Panc1 (cell line): ENCODE results near the gene GNG3. TPM values are rescaled to one million over a fixed set of nuclear protein-coding genes. Genes with fewer than 3 reads are reported as not detected.

Experiments
- ATAC-seq: fragments of 200-7000 bp; cut with Tn5 transposase; 2 replicates; pipeline ENCODE4 v1.9.1; 2020; ENCODE audit warnings: mild to moderate bottlenecking, moderate library complexity
- BruUV-seq: library from RNA; stranded (reverse); fragments of 400-500 nt; replicated peaks from 2 replicates; lab custom pipeline; 2021; lab: Mats Ljungman, UMichigan
- CTCF ChIA-PET: fragments of 300-600 bp; sonication (Branson Sonifier 250); formaldehyde crosslinking; loops from one replicate; lab custom pipeline; 2022; ENCODE audit warnings: antibody characterized with exemption; lab: Charles Lee
- POLR2A ChIA-PET: fragments of 300-600 bp; sonication (Branson Sonifier 250); formaldehyde crosslinking; loops from one replicate; lab custom pipeline; 2022; ENCODE audit warnings: antibody characterized with exemption; lab: Charles Lee
- DNase-seq: peaks from one replicate; pipeline ENCODE4 v3.0.0-alpha.2; 2010; ENCODE audit warnings: low read depth, low spot score
- H3K27ac ChIP-seq: 2 replicates; pipeline ENCODE4 v1.5.1; 2011; ENCODE audit warnings: mild to moderate bottlenecking, low read length, inconsistent platforms
- H3K27me3 ChIP-seq: fragments of 200-500 bp; sonication (Bioruptor generic); 2 replicates; pipeline ENCODE4 v1.6.0; 2014; ENCODE audit warnings: low read length, inconsistent platforms; ENCODE audit not compliant: control insufficient read depth, insufficient read depth
- H3K36me3 ChIP-seq: fragments of 200-500 bp; sonication (Bioruptor generic); 2 replicates; pipeline ENCODE4 v1.5.1; 2014; ENCODE audit warnings: inconsistent platforms, mild to moderate bottlenecking, low read length, moderate library complexity; ENCODE audit not compliant: control insufficient read depth, insufficient read depth
- H3K4me1 ChIP-seq: 2 replicates; pipeline ENCODE4 v1.5.1; 2011; ENCODE audit warnings: inconsistent platforms, mild to moderate bottlenecking, low read length, moderate library complexity; ENCODE audit not compliant: control insufficient read depth, insufficient read depth
- H3K4me3 ChIP-seq, 2 experiments: 2 replicates each; pipeline ENCODE4 v1.5.1; 2011 to 2012; ENCODE audit warnings: low read depth in 2 of 2, low read length in 2 of 2, mild to moderate bottlenecking in 2 of 2, inconsistent platforms in 1 of 2, moderate library complexity in 1 of 2
- H3K9me3 ChIP-seq: fragments of 200-500 bp; sonication (Bioruptor generic); 2 replicates; pipeline ENCODE4 v1.5.1; 2014; ENCODE audit warnings: low read depth, mild to moderate bottlenecking, inconsistent platforms, low read length, moderate library complexity; ENCODE audit not compliant: control insufficient read depth, insufficient read depth
- CTCF ChIP-seq: fragments of 450-650 bp; IDR thresholded peaks from 2 replicates; pipeline ENCODE4 v1.5.1; 2017; ENCODE audit warnings: mild to moderate bottlenecking
- POLR2AphosphoS5 ChIP-seq: IDR thresholded peaks from 2 replicates; pipeline ENCODE4 v1.6.1; 2012; ENCODE audit warnings: mild to moderate bottlenecking, low read depth, low read length, moderate library complexity
- REST ChIP-seq, 2 experiments: IDR thresholded peaks; 2 replicates each; pipeline ENCODE4 v1.6.1; 2011 to 2012; ENCODE audit warnings: low read depth in 2 of 2, control low read depth in 1 of 2, low read length in 1 of 2, mild to moderate bottlenecking in 1 of 2, moderate library complexity in 1 of 2; ENCODE audit not compliant: insufficient read depth in 1 of 2
- SIN3A ChIP-seq: IDR thresholded peaks from 2 replicates; pipeline ENCODE4 v1.6.1; 2012; ENCODE audit warnings: low read depth, mild to moderate bottlenecking, low read length, moderate library complexity, borderline replicate concordance; ENCODE audit not compliant: insufficient read depth
- TCF7L2 ChIP-seq: IDR thresholded peaks from 2 replicates; pipeline ENCODE4 v1.6.1; 2011; ENCODE audit warnings: mild to moderate bottlenecking, low read depth, low read length, inconsistent platforms
- in situ Hi-C: cut with HindIII; loops from 2 replicates; pipeline ENCODE4 v1.10.0; 2016; ENCODE audit warnings: low sequenced_read_pairs, low pct_unique_long_range_greater_than_20kb
- intact Hi-C: fragments of 100-400 bp; cut with micrococcal nuclease; formaldehyde crosslinking; loops from one replicate; pipeline ENCODE4 v1.10.0; 2022; ENCODE audit not compliant: unreplicated experiment
- total RNA-seq: library from RNA; stranded (reverse); gene quantifications from one replicate; pipeline ENCODE4 v1.2.1, GENCODE V29; 2021; ENCODE audit not compliant: unreplicated experiment

GNG3 gene
- total RNA-seq, 1 experiment from 2014 or later: not detected

DNA sequence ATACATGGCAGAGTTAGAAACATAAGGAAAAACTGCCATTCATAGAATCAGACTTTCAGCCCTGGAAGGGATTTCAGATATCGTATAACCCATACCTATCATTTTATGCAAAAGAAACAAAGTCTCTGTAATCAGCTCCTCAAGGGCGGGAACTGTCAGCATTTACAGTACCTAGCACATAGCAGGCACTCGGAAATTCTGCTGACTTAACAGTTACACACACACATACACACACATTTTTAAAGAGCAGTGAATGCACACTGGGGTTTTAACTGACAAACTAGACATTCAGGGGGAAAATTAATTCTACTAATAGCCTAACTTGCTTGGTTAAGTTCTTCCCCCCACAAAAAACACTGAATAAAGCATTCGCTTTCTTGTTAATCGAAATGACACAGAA, 8.7 kb downstream of the GNG3 start:
- no peak overlapping the region for H3K27ac ChIP-seq
- DNase-seq (no peak), ATAC-seq (no peak)
- ChIA-PET CTCF (no interaction called here), POLR2A (interaction anchor here (0.7 kb wide), 1 partner anchor 356 kb away, joined by 3 read pairs; no protein-coding TSS in a partner anchor)
- peaks cover 41% of the 10 kb centered on the region for H3K36me3 ChIP-seq
- in situ Hi-C loops (no loop called here), intact Hi-C loops (no loop called here)
- no peak overlapping the region for H3K4me3 ChIP-seq
- no peaks in the 10 kb centered on the region for H3K9me3 ChIP-seq
- peaks cover 4% of the 10 kb centered on the region; the same call in 1 of the 2 replicates for H3K4me1 ChIP-seq
- BruUV-seq: no TSS peak
- no peaks in the 10 kb centered on the region for H3K27me3 ChIP-seq
- no peak for TF ChIP-seq TCF7L2

GRCh38 chr11:62716816-62717215, 9.3 kb downstream of the GNG3 start:
- intact Hi-C loops: no loop called here
- H3K4me3 ChIP-seq: no peak overlapping the region
- no peak for TF ChIP-seq TCF7L2
- no peak for TF ChIP-seq POLR2AphosphoS5
- TF ChIP-seq REST (IDR thresholded peaks at IDR 0.05; ENCODE audit: insufficient read depth in 1 of 2, low read depth in 2 of 2, low read length in 1 of 2): no peak
- TF ChIP-seq CTCF: no peak
- TF ChIP-seq SIN3A: no peak
- peaks cover 47% of the 10 kb centered on the region for H3K36me3 ChIP-seq
- H3K27me3 ChIP-seq: no peaks in the 10 kb centered on the region
- H3K4me1 ChIP-seq: peaks cover 4% of the 10 kb centered on the region; the same call in 1 of the 2 replicates
- ATAC-seq (no peak), DNase-seq (no peak)
- in situ Hi-C loops: no loop called here
- CTCF ChIA-PET: no interaction called here
- no peak overlapping the region for H3K27ac ChIP-seq
- H3K9me3 ChIP-seq: no peaks in the 10 kb centered on the region
- BruUV-seq: no TSS peak
- POLR2A ChIA-PET: no interaction called here

- DNase-seq (no peak), ATAC-seq (no peak)
- Histone ChIP-seq H3K36me3 (peaks cover 61% of the 10 kb centered on the region), H3K27me3 (no peaks in the 10 kb centered on the region), H3K4me1 (peaks cover 4% of the 10 kb centered on the region), H3K4me3 (no peak overlapping the region), H3K9me3 (no peaks in the 10 kb centered on the region), H3K27ac (no peak overlapping the region)
- CTCF ChIA-PET: no interaction called here
- in situ Hi-C loops: no loop called here
- POLR2A ChIA-PET: no interaction called here
- intact Hi-C loops: no loop called here
- TF ChIP-seq REST (IDR thresholded peaks at IDR 0.05; ENCODE audit: insufficient read depth in 1 of 2, low read depth in 2 of 2, low read length in 1 of 2) (no peak), TCF7L2 (no peak), SIN3A (no peak), CTCF (no peak), POLR2AphosphoS5 (no peak)
- BruUV-seq: no TSS peak
These were observed 12.0 kb downstream of the GNG3 start for GRCh38 chr11:62719302-62719978.
